Memory B cell (primary cell): ENCODE results near the gene MAGED4B.
"Not testable (repeated sequence)": the region's sequence is repeated elsewhere in the genome, so short reads cannot be mapped to it uniquely, and the experiment has no call there.

Experiments
- ATAC-seq: fragments of 150-1000 bp; cut with Tn5 transposase; 2 replicates; pipeline ENCODE4 v1.10.0; 2021; ENCODE audit warnings: low read depth, mild to moderate bottlenecking, moderate library complexity
- DNase-seq, 2 donors: peaks; one replicate each; pipeline ENCODE4 v3.0.0; 2022; ENCODE audit warnings: low spot score in 2 of 2
- H3K27ac Mint-ChIP-seq: one replicate; pipeline ENCODE4 v1.8.0; 2022; ENCODE audit warnings: mild to moderate bottlenecking, moderate library complexity, mixed read lengths
- H3K27me3 Mint-ChIP-seq: one replicate; pipeline ENCODE4 v1.8.0; 2022; ENCODE audit warnings: mixed read lengths
- H3K36me3 Mint-ChIP-seq: one replicate; pipeline ENCODE4 v1.8.0; 2022; ENCODE audit warnings: mild to moderate bottlenecking, mixed read lengths
- H3K4me1 Mint-ChIP-seq: one replicate; pipeline ENCODE4 v1.8.0; 2022; ENCODE audit warnings: mixed read lengths
- H3K4me3 Mint-ChIP-seq: one replicate; pipeline ENCODE4 v1.8.0; 2022; ENCODE audit warnings: mild to moderate bottlenecking, moderate library complexity, mixed read lengths
- H3K9me3 Mint-ChIP-seq: one replicate; pipeline ENCODE4 v1.8.0; 2022; ENCODE audit warnings: mixed read lengths

MAGED4B gene

GRCh38 chrX:52068666-52069640 is at the start of gene MAGED4B:
MAGED4B (minus strand) TSS chrX:52069183; CDS start chrX:52068172, 1,011 bp downstream.
- not testable (repeated sequence) for DNase-seq, ATAC-seq, H3K36me3 Mint-ChIP-seq, H3K27me3 Mint-ChIP-seq, H3K9me3 Mint-ChIP-seq, H3K4me1 Mint-ChIP-seq, H3K4me3 Mint-ChIP-seq, H3K27ac Mint-ChIP-seq

- no peak overlapping the region for H3K4me3 Mint-ChIP-seq
- peaks cover 1% of the 10 kb centered on the region for H3K27me3 Mint-ChIP-seq
- no peak overlapping the region for H3K27ac Mint-ChIP-seq
- DNase-seq (no peak), ATAC-seq (no peak)
- no peaks in the 10 kb centered on the region for H3K4me1 Mint-ChIP-seq
- no peaks in the 10 kb centered on the region for H3K36me3 Mint-ChIP-seq
- H3K9me3 Mint-ChIP-seq = peaks cover 2% of the 10 kb centered on the region
These were observed 49.3 kb upstream of the MAGED4B start for GRCh38 chrX:52118262-52118661.

GRCh38 chrX:52082578-52082977 is 13.6 kb upstream of the MAGED4B start:
- Mint-ChIP-seq H3K4me1 (peaks cover 3% of the 10 kb centered on the region), H3K4me3 (no peak overlapping the region), H3K27ac (no peak overlapping the region), H3K36me3 (no peaks in the 10 kb centered on the region), H3K27me3 (peaks cover 4% of the 10 kb centered on the region), H3K9me3 (no peaks in the 10 kb centered on the region)
- DNase-seq = no peak
- no peak for ATAC-seq

GRCh38 chrX:52078131-52078530 is 9.1 kb upstream of the MAGED4B start:
- Mint-ChIP-seq H3K9me3 (no peaks in the 10 kb centered on the region), H3K4me3 (no peak overlapping the region), H3K4me1 (peaks cover 3% of the 10 kb centered on the region), H3K36me3 (no peaks in the 10 kb centered on the region), H3K27ac (no peak overlapping the region), H3K27me3 (peaks cover 2% of the 10 kb centered on the region)
- no peak for DNase-seq
- no peak for ATAC-seq

- H3K9me3 Mint-ChIP-seq, H3K4me3 Mint-ChIP-seq, H3K36me3 Mint-ChIP-seq, H3K27me3 Mint-ChIP-seq, H3K4me1 Mint-ChIP-seq, ATAC-seq, H3K27ac Mint-ChIP-seq, DNase-seq: not testable (repeated sequence)
These were observed 26.7 kb downstream of the MAGED4B start for GRCh38 chrX:52042288-52042687.

- H3K4me3 Mint-ChIP-seq = no peak overlapping the region
- peaks cover 6% of the 10 kb centered on the region for H3K27me3 Mint-ChIP-seq
- DNase-seq (no peak), ATAC-seq (no peak)
- no peak overlapping the region for H3K27ac Mint-ChIP-seq
- H3K4me1 Mint-ChIP-seq = no peaks in the 10 kb centered on the region
- H3K9me3 Mint-ChIP-seq = no peaks in the 10 kb centered on the region
- H3K36me3 Mint-ChIP-seq = no peaks in the 10 kb centered on the region
These were observed 34.8 kb downstream of the MAGED4B start for GRCh38 chrX:52034211-52034610.

GRCh38 chrX:52031371-52031770 is 37.6 kb downstream of the MAGED4B start:
- Mint-ChIP-seq H3K27ac (no peak overlapping the region), H3K27me3 (peaks cover 7% of the 10 kb centered on the region), H3K4me1 (no peaks in the 10 kb centered on the region), H3K4me3 (no peak overlapping the region), H3K36me3 (no peaks in the 10 kb centered on the region), H3K9me3 (peaks cover 3% of the 10 kb centered on the region)
- no peak for ATAC-seq
- DNase-seq = no peak

- Mint-ChIP-seq H3K27me3 (no peaks in the 10 kb centered on the region), H3K9me3 (no peaks in the 10 kb centered on the region), H3K4me3 (no peak overlapping the region), H3K27ac (no peak overlapping the region), H3K36me3 (no peaks in the 10 kb centered on the region), H3K4me1 (no peaks in the 10 kb centered on the region)
- DNase-seq = no peak
- ATAC-seq = no peak
These were observed 53.2 kb downstream of the MAGED4B start for GRCh38 chrX:52015794-52016193.
